Stomach (tissue), 9 donors: ENCODE results near the gene OMG. TPM values are rescaled to one million over a fixed set of nuclear protein-coding genes. Genes with fewer than 3 reads are reported as not detected.

ENCODE experiments used
- DNase-seq, 2 donors: peaks; one replicate each; pipeline versions ENCODE4 v3.0.0 to v3.0.0-alpha.2; 2013 to 2019
- H3K27ac ChIP-seq, 5 donors: fragments of 200-600 bp in 4 of 5; sonication (generic) in 4 of 5; one replicate each; pipeline ENCODE4 v1.5.1; 2013 to 2019; ENCODE audit warnings: mild to moderate bottlenecking in 1 of 5, moderate library complexity in 1 of 5
- H3K27me3 ChIP-seq, 3 donors: fragments of 200-600 bp; sonication (generic); one replicate each; pipeline ENCODE4 v1.5.1; 2017 to 2019; ENCODE audit warnings: mixed run types in 1 of 3
- H3K36me3 ChIP-seq, 4 donors: fragments of 200-600 bp; sonication (generic); 1 replicate in 3 of 4; 2 replicates in 1 of 4; pipeline ENCODE4 v1.5.1; 2016 to 2019
- H3K4me1 ChIP-seq, 4 donors: fragments of 200-600 bp; sonication (generic); one replicate each; pipeline ENCODE4 v1.5.1; 2016 to 2019
- H3K4me3 ChIP-seq, 4 donors: fragments of 200-600 bp; sonication (generic) in 3 of 4; one replicate each; pipeline ENCODE4 v1.5.1; 2016 to 2019; ENCODE audit warnings: mild to moderate bottlenecking in 1 of 4
- H3K9me3 ChIP-seq, 4 donors: fragments of 200-600 bp; sonication (generic); one replicate each; pipeline ENCODE4 v1.5.1; 2016 to 2019
- EP300 ChIP-seq: sonication (generic); formaldehyde crosslinking; IDR thresholded peaks from one replicate; pipeline ENCODE4 v1.6.1; 2017; ENCODE audit warnings: antibody characterized with exemption
- POLR2A ChIP-seq, 4 donors: fragments of 450-650 bp; IDR thresholded peaks; one replicate each; pipeline ENCODE4 v1.6.1; 2016; ENCODE audit warnings: antibody characterized with exemption in 4 of 4, control low read depth in 2 of 4, mild to moderate bottlenecking in 1 of 4, moderate library complexity in 1 of 4
- POLR2AphosphoS5 ChIP-seq, 3 donors: sonication (generic); formaldehyde crosslinking; IDR thresholded peaks; one replicate each; pipeline ENCODE4 v1.6.1; 2016; ENCODE audit warnings: antibody characterized with exemption in 3 of 3
- WGBS, 5 donors: extraction: QIAGEN DNeasy Blood & Tissue Kit in 3 of 5; methylation state at CpG; one replicate each; pipeline versions ENCODE4 v1.1.5 to v1.1.7; 2013 to 2018; 5-methylcytosine and 5-hydroxymethylcytosine counted together
- intact Hi-C: fragments of 100-400 bp; cut with DNase I; formaldehyde crosslinking; loops from one replicate; pipeline ENCODE4 v1.15.1; 2023; ENCODE audit warnings: low total_unique reads
- polyA plus RNA-seq, 3 donors: library from polyadenylated mRNA; stranded (reverse); fragments of 200-250 nt; gene quantifications; one replicate each; pipeline ENCODE4 v1.2.3, GENCODE V29; 2013
- total RNA-seq, 5 donors: library from RNA; depleted of rRNA; stranded (reverse); fragments of >200 nt; gene quantifications; one replicate each; pipeline versions ENCODE4 v1.1.0 to v1.2.3, GENCODE V29; 2014 to 2016
- TF ChIP-seq, protein P1 (sequence below), 7 experiments: fragments of 450-650 bp in 4 of 7; fragments of 200-600 bp in 3 of 7; sonication (generic) in 3 of 7; IDR thresholded peaks; one replicate each; pipeline ENCODE4 v1.5.1; 2016 to 2019; ENCODE audit warnings: antibody characterized with exemption in 7 of 7, control low read depth in 2 of 7, mild to moderate bottlenecking in 1 of 7
- donor health status: healthy with polysubstance abuse.
- donor health status: Bipolar disorder and iron deficiency.
- donor health status: healthy.

Gene OMG
- total and polyA plus RNA-seq, 8 donors, result 0.50 to 5.7 (median 1.1) TPM; not detected in 4

DNA sequence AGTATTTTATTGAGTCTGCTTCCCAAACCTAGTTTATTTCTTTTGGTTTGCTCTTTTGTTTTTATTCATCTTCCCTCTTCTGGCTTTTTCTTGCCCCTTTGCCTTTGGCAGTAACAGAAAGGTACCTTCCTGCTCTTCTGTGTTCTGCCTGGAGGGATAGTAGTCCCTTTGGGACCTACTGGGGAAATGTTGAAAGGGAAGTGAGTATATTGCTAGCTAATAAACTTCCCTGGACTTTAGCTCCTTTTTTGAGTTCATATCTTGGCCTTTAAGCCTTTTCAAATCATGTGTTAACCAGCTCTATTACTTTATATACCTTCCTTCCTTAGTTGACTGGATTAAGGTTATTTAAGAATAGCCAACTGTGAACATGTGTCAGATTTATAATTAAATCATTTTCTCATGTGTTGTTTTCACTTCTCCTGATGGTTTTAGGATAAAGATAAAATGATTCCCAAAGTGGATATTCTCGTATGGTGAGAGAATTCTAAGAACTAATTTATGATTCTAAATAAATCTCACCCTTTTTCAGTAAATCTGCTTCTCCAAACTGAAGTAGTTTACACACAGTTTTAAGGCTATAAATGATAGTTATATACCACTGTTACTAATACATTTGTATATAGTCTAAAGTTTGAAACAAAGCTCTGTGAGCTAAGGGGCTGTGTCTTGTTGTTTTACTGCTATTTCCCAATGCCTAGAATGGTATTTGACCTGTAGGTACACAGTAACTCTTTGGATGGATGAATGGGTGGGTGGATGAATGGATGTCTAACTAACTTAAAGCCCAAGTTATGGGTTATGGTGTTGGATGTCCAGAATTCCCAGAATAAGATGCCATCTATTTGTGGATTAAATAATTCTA, 45.7 kb downstream of the OMG start:
- H3K4me1 ChIP-seq, result no peaks in the 10 kb centered on the region
- H3K4me3 ChIP-seq, result no peak overlapping the region
- no peaks in the 10 kb centered on the region for H3K9me3 ChIP-seq
- DNase-seq, result no peak
- 82 to 93% (median 92%) methylated on average over 1 of the region's 1 CpG for WGBS, 5 donors
- peaks cover 0 to 35% (median 25%) of the 10 kb centered on the region in 4 donors for H3K36me3 ChIP-seq
- no peak overlapping the region for H3K27ac ChIP-seq
- intact Hi-C loops, result no loop called here
- H3K27me3 ChIP-seq, result no peaks in the 10 kb centered on the region
- TF ChIP-seq POLR2AphosphoS5 (IDR thresholded peaks at IDR 0.05) (no peak), EP300 (no peak), POLR2A (IDR thresholded peaks at IDR 0.05) (no peak)
- TF ChIP-seq, protein P1, sequence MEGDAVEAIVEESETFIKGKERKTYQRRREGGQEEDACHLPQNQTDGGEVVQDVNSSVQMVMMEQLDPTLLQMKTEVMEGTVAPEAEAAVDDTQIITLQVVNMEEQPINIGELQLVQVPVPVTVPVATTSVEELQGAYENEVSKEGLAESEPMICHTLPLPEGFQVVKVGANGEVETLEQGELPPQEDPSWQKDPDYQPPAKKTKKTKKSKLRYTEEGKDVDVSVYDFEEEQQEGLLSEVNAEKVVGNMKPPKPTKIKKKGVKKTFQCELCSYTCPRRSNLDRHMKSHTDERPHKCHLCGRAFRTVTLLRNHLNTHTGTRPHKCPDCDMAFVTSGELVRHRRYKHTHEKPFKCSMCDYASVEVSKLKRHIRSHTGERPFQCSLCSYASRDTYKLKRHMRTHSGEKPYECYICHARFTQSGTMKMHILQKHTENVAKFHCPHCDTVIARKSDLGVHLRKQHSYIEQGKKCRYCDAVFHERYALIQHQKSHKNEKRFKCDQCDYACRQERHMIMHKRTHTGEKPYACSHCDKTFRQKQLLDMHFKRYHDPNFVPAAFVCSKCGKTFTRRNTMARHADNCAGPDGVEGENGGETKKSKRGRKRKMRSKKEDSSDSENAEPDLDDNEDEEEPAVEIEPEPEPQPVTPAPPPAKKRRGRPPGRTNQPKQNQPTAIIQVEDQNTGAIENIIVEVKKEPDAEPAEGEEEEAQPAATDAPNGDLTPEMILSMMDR (IDR thresholded peaks at IDR 0.05), result no peak

DNA sequence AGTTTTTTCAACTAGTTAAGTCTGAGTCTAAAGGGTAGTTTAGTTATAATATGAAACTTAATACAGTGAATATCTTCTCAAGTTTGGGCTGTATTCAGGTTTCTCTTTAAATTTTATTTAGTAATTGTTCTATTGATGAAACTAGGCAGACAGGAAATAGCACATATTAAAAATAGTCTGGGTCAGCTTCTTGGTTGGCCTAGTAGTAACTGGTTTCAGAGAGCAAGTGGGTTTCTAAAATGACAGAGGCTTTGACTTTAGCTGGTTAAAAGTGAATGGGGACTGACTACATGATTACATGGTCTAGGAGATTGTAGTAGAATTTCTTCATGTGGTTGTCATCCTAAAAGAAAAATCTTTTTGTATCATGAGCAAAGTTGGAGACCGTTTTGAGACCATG, 46.8 kb downstream of the OMG start:
- 64 to 73% (median 67%) methylated on average over 1 of the region's 1 CpG for WGBS, 5 donors
- Histone ChIP-seq H3K27ac (no peak overlapping the region), H3K9me3 (no peaks in the 10 kb centered on the region), H3K27me3 (no peaks in the 10 kb centered on the region), H3K4me3 (no peak overlapping the region), H3K4me1 (no peaks in the 10 kb centered on the region), H3K36me3 (peaks cover 0 to 41% (median 35%) of the 10 kb centered on the region in 4 donors)
- DNase-seq, result no peak
- intact Hi-C loops, result no loop called here
- TF ChIP-seq, protein P1 (IDR thresholded peaks at IDR 0.05), result no peak
- no peak for TF ChIP-seq POLR2AphosphoS5 (IDR thresholded peaks at IDR 0.05)
- no peak for TF ChIP-seq EP300
- no peak for TF ChIP-seq POLR2A (IDR thresholded peaks at IDR 0.05)

DNA sequence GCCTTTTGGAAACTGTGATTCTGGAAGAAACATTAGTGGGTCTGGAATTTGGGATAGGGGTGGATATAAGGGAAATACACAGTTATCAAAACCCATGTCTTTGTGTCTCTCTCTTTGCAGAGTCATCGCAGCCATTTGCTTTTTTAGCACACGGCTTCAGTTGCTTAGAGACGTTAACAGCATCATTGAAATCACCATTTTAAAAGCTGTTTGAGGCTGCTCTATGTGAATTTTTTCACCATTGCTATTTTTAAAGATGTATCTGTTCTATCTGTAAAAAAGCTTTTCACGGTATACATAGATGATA, 47.3 kb downstream of the OMG start:
- no peak overlapping the region for H3K27ac ChIP-seq
- H3K27me3 ChIP-seq, result no peaks in the 10 kb centered on the region
- intact Hi-C loops, result no loop called here
- no peak for DNase-seq
- H3K36me3 ChIP-seq, result peaks cover 0 to 46% (median 40%) of the 10 kb centered on the region in 4 donors
- H3K4me3 ChIP-seq, result no peak overlapping the region
- no peaks in the 10 kb centered on the region for H3K9me3 ChIP-seq
- WGBS, 5 donors, result 86 to 92% (median 88%) methylated on average over 4 of the region's 4 CpGs
- TF ChIP-seq POLR2A (IDR thresholded peaks at IDR 0.05) (no peak), EP300 (no peak), POLR2AphosphoS5 (IDR thresholded peaks at IDR 0.05) (no peak)
- TF ChIP-seq, protein P1 (IDR thresholded peaks at IDR 0.05), result no peak
- no peaks in the 10 kb centered on the region for H3K4me1 ChIP-seq

DNA sequence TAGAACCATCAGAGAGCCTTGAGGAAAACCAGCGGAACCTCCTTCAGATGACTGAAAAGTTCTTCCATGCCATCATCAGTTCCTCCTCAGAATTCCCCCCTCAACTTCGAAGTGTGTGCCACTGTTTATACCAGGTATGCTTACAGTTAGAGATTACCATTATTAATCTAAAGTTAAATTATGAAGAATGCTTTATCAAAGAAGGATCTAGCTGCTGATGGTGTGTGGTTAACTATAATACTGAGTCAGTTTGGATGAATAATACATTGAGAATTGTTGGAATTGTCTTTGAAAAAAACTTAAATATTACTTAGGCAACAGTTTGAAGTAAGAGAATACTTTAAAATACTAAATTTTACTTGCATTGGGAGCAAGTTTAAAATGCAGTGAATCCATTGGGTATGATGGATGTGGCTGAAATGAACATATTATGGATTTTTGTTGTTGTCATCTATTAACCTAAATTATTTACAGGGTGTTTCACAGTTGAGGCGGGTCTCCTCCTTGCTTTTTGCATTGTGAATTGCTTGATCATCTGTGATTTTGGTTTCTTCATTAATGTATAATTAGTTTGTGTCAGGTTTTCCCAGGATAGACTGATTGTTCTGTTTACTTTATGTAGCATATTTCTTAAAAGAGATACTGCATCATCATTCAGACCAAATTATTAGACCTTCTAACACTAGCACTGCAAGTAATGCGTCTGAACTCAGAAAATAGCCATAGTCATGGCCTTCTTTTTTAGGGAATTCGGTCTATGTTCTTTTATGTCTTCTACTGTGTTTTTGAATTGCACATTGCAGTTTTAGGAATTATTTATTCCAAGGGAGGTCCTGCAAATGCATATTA, 47.8 kb downstream of the OMG start:
- TF ChIP-seq, protein P1 (IDR thresholded peaks at IDR 0.05), result no peak
- TF ChIP-seq POLR2A (IDR thresholded peaks at IDR 0.05) (no peak), POLR2AphosphoS5 (IDR thresholded peaks at IDR 0.05) (no peak), EP300 (no peak)
- WGBS, 5 donors, result 92 to 97% (median 94%) methylated on average over 5 of the region's 5 CpGs
- Histone ChIP-seq H3K4me1 (no peaks in the 10 kb centered on the region), H3K36me3 (peaks cover 0 to 52% (median 45%) of the 10 kb centered on the region in 4 donors), H3K4me3 (no peak overlapping the region), H3K27me3 (no peaks in the 10 kb centered on the region), H3K27ac (no peak overlapping the region), H3K9me3 (no peaks in the 10 kb centered on the region)
- intact Hi-C loops, result no loop called here
- no peak for DNase-seq
